NCI-H2227 treated with DMSO at 0.1 percent for 48 hours (cell line): ENCODE results near the gene TMEM235.
"Not testable (repeated sequence)": the region's sequence is repeated elsewhere in the genome, so short reads cannot be mapped to it uniquely, and the experiment has no call there.

Source experiments
- DNase-seq: peaks from one replicate; lab custom pipeline; 2025; lab: John Stamatoyannopoulos, UW

The TMEM235 gene

GRCh38 chr17:78219396-78220150, 11.9 kb upstream of the TMEM235 start:
- no peak for DNase-seq

- no peak for DNase-seq
Observed at GRCh38 chr17:78223061-78223460, 8.4 kb upstream of the TMEM235 start.

DNA sequence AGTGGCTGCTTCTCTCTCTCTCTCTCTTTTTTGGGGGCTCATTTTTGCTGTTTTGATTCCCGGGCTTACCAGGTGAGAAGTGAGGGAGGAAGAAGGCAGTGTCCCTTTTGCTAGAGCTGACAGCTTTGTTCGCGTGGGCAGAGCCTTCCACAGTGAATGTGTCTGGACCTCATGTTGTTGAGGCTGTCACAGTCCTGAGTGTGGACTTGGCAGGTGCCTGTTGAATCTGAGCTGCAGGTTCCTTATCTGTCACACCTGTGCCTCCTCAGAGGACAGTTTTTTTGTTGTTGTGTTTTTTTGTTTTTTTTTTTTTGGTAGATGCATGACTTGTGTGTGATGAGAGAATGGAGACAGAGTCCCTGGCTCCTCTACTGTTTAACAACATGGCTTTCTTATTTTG, 7.7 kb upstream of the TMEM235 start:
- DNase-seq: no peak

- DNase-seq: peak; percentile 83
Observed at GRCh38 chr17:78224231-78225087, 7.0 kb upstream of the TMEM235 start.

- DNase-seq: no peak
Observed at GRCh38 chr17:78225088-78225865, 6.2 kb upstream of the TMEM235 start.

DNA sequence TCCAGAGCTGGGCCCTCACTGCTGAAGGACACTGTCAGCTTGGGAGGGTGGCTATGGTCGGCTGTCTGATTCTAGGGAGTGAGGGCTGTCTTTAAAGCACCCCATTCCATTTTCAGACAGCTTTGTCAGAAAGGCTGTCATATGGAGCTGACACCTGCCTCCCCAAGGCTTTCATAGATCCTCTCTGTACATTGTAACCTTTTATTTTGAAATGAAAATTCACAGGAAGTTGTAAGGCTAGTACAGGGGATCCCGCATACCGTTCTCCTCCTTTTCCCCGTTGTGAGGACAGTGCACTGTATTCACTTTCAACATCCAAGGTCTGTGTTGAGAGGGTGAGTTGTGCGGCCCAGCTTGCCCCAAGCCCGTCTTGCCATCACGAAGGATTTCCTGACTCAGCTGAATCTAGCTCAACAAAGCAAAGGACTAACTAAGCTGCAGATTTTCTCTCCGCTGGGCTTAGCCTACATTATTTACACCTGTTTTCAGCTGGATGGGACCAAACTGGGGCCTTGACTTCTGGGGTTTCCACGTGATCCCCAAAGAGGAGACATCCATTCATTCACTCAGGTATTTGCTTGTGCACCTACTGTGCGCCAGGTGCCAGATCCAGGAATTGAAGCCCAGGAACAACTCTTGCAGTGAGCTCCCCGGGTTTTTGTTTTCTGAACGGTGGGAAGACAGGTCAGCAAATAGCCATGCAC, 5.2 kb upstream of the TMEM235 start:
- no peak for DNase-seq

DNA sequence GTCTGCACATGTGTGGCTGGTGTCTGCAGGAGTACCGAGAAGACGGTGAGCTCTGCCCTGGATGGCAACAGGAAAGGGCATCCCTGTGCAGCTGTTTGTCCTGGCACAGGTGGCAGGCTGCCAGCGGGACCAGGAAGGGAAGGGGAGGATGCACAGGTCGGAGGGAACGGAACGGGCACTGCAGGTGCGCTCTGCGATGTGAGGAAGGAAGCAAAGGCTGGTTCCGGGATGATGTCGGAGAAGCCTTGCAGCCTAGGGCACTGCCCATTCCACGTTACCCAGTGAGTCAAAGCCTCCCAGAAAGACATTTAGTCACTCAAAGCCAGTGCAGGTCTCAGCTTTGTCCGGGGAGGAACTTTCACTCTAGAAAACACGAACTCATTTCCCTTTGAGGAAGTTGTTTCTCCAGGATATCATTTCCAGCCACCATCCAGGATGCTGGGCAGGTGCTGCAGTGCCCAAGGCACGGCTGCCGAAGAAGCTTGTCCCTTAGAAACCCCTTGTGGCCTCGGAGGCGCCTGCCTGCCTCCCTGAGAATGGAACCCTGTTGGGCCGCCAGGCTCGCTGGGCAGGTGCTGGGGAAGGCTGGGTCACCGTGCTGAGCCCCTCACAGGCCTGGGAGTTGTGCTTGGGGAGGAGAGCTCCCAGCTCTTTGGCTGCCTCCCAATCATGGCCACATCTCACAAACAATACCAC, 4.5 kb upstream of the TMEM235 start:
- DNase-seq: no peak

DNA sequence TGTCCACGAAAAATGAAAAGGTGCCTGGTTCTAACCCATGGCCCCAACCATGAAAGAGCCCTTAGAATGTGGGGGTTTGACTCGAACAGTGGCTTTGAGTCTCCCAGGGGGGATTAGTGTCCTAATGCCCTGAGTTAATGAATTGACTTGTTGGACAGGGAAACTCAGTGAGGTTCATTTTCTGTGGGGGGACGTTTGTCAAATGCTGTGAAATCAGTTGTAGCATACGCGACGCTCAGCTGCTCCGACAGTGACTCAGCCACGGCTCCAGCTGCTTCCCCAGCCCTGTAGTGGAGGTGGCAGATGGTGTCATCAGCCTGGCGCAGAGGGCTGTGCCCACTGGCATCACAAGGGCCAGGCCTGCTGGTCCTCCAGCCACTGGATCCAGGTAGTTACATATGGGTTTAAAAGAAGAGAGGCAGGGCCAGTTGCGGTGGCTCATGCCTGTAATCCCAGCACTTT, 3.9 kb upstream of the TMEM235 start:
- DNase-seq: no peak

DNA sequence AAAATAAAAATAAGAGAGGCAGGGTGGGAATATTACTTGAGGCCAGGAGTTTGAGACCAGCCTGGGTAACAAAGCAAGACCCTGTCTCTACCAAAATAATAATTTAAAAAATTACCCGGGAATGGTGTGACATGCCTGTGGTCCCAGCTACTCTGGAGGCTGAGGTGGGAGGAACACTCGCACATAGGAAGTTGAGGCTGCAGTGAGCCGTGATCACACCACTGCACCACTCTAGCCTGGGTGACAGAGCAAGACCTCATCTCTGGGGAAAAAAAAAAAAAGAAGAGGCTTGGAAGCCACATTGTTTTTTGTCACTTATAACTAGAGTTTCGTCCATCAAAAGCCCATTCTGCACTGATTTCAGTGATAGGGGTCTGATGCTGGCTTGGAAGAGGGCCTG, 3.3 kb upstream of the TMEM235 start:
- no peak for DNase-seq

DNA sequence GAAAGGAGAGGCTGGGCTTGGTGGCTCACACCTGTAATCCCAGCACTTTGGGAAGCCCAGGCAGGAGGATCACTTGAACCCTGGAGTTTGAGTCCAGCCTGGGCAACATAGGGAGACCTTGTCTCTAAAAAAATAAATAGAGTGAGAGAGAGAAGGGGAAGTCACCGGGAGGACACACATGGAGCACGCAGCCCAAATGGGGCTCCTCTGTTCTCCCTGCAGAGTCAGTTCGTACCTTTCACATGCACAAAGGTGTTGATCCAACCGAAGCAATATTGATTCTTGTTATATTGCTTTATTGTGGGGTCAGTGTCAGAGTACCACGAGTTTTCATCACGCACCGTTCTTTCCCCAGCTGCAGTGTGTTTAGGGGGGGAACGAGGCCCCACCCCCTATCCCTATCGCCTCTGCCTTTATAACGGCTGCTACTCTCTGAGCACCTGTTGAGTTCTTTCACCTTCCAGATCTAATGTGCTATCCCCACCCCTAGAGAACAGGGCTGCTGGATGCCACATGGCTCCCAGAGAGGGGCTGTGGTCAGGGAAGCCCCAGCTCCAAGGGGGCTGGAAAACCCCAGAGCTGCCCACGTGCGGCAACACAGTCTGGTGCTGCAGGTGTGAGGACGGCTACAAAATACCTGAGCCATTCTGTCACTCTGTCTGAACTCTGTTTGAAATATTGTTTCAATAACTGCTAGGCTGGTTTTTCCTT, 1.0 kb upstream of the TMEM235 start:
- no peak for DNase-seq

GRCh38 chr17:78231991-78232858, 794 bp downstream of the TMEM235 start:
- DNase-seq: no peak

- DNase-seq: no peak
Observed at GRCh38 chr17:78232859-78233173, 1.4 kb downstream of the TMEM235 start.

DNA sequence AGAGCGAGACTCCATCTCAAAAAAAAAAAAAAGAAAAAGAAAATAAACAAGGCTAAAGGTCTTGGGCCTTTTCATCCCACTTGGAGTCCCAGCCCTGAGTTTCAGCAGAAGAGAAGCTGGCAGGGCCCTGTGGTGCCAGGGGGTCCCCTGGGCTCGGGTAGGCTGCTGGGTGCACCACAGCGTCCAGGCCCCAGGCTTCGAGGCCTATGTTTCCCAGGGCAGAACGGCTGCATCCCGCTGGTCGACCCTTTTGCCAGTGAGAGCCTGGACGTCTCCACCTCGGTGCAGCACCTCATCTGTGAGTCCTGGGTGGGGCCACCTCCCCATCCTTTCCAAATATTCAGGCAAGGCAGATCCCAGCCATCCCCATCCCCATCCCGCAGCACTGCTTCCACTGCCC, 2.2 kb downstream of the TMEM235 start:
- no peak for DNase-seq

DNA sequence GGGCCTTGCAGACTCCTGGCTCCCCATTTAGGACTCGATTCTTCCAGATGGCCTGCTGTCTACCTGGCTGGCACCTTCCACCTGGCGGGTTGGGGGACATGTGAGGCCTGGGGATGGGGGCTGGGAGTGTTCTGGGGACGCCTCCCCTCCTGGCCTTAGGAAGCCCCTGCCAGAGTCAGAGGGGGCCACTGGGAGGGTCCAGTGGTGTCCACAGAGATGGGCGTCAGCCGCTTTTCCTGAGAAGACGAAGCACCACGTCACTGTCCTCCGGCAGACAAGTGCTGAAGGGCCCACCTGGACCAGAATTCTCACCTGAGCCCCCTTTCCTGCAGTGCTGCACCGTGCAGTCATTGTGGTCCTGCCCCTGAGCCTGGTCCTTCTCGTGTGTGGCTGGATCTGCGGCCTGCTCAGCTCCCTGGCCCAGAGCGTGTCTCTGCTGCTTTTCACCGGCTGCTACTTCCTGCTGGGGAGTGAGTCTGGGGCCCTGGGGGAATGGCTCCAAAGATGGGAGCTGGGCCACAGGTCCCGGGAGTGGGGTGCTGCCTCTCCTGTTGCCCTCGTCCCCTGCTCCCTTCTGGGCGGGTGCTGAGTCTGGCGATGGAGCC, 2.9 kb downstream of the TMEM235 start:
- DNase-seq: no peak

DNA sequence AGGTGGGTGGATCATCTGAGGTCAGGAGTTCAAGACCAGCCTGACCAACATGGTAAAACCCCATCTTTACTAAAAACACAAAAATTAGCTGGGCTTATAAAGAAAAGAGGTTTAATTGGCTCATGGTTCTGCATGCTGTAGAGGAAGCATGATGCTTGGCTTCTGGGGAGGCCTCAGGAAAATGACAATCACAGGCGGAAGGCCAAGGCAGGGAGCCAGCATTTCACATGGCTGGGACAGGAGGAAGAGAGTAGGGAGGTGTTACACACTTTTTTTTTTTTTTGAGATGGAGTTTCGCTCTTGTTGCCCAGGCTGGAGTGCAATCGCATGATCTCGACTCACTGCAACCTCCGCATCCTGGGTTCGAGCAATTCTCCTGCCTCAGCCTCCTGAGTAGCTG, 3.6 kb downstream of the TMEM235 start:
- not testable (repeated sequence) for DNase-seq

GRCh38 chr17:78235885-78236284, 4.5 kb downstream of the TMEM235 start:
- no peak for DNase-seq

- no peak for DNase-seq
Observed at GRCh38 chr17:78236362-78237127, 5.1 kb downstream of the TMEM235 start.

GRCh38 chr17:78237401-78238012, 6.1 kb downstream of the TMEM235 start:
- DNase-seq: no peak
